NCI-H526 (cell line): ENCODE results near the gene CEP89.
"Not testable (repeated sequence)": the region's sequence is repeated elsewhere in the genome, so short reads cannot be mapped to it uniquely, and the experiment has no call there.

Experiments used
- DNase-seq, 2 experiments: peaks; one replicate each; lab custom pipeline; 2025; lab: John Stamatoyannopoulos, UW

The CEP89 gene

DNA sequence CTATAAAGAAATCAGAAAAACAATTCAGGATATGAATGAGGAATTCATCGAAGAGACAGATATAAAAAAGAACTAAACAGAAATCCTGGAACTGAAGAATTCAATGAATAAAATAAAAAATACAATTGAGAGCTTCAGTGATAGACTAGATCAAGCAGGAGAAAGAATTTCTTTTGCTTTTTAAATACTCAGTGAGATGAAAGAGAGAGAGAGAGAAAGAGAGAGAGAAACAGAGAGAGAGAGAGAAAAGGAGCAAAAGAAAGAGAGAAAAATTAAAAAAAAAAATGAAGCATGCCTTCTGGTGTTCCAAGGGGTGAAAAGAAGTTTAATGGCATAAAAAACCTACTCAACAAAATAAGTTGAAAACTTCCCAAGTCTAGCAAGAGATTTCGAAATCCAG is 80.1 kb downstream of the CEP89 start:
- DNase-seq = no peak

DNA sequence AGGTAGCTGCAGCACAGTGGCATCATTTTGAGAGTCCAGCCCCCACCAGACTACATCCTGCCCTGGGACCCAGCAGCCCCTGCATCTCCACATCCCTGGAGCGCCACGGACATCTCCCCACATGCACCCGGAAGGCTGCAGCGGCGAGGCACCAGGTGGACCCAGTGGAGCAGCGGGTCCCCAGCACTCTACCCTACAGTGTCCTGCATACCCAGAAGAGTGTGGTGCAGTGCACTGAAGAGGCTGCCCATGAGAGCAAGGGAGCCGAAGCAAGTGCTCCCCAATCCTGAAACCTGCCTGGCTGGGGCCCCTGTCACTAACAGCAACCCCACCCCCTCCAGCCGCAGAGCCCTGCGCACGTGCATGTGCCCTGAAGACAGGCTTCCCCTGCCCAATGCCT is 80.9 kb downstream of the CEP89 start:
- DNase-seq = no peak

DNA sequence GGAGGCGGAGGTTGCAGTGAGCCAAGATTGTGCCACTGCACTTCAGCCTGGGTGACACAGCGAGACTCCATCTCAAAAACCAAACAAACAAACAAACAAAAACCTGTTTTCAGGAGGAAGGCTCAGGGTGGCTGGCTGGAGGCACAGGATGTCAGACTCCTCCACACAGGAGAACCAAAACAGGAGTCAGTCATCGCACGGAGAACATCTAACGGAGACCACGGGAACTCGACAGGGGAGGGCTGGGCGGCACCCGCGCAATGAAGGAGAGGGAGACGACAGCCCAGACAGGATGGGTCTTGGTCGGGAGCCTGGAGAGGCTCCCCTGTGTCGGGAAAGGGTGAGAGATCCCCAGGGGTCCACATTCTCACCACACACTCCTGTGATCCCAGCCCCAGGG is 81.4 kb downstream of the CEP89 start:
- no peak for DNase-seq

DNA sequence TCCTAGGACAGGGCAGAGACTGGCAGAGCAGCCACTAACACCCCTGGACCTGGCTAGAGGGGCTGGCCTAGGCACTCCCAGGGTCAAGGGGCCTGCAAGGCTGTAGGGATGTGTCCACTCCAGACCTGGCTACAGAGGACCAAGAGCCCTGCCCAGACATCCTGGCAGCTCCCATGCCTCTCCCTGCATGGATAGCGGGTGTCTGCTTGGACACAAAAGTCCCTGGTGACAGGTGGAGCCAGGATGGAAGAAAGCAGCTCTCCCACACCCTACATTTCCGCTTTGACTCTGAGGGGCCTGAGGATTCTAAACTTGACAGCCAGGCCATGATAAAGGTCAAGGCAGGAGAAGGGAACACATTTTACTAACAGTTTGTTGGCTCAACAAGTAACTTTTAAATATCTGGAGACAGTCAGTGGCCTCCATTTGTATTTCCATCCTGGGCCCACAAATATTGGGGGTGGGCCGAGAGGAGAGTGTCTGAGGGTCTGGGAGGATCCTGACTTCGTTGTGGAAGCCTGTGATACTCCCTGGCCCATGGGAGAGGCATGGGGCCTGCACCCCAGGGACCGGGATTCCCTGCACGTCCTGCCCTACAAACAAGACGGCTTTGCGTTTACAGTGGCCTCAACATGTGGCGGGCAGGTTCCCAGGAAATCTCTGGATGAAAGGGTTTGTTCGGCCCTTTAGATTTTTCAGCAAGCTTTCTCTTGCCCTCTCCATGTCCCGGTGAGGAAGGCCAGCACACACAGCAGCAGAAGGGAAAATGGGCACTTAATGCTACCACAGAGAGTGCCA is 82.4 kb downstream of the CEP89 start:
- DNase-seq = no peak

DNA sequence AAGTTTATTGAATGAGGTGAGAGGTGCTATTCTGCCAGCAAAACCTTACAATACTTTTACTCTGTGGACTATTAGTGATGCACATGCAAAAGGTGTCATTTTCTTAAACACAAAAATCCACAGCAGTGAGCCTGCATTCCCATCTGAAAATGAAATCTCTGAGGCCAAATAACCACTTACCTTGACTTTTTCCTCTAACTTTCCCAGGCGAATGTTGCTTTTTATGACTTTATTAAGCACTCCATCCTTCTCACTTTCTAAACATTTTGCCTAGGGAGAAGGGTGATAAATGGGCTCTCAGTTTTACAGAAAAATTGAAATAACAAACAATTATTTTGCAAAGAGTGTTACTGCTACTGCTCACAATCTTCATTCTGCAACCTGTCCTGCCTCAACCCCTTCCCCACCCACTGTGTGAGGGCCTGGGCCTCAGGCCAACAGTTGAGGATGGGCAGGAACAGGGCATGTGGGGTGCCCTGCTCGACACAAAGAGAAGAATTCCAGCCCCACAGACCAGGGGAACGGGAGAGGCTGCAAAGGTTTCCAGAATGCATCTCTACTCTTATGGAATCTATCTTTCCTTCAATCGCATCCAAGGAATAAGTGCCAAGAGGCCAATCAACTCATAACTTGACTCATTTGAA is 84.1 kb downstream of the CEP89 start:
- no peak for DNase-seq

DNA sequence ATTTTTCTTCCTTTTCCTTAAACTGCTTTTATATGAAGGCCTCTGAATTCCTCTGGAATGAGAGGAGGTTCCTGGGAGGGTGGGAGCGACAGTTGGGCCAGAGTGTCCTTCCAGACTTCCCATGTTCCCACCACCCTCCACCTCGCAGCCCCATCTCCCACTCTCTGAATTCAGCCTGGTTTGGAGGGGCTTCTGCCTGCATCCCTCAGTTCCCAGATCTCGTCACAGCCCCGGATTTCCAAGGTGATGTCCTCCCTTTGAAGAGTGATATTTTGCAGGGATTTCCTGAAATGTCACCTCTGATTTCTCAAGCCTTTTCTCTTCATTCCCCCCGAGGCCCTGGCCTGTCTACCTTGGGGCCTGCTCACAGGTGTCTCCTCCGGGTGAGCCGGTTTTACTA is 85.5 kb downstream of the CEP89 start:
- DNase-seq = no peak

DNA sequence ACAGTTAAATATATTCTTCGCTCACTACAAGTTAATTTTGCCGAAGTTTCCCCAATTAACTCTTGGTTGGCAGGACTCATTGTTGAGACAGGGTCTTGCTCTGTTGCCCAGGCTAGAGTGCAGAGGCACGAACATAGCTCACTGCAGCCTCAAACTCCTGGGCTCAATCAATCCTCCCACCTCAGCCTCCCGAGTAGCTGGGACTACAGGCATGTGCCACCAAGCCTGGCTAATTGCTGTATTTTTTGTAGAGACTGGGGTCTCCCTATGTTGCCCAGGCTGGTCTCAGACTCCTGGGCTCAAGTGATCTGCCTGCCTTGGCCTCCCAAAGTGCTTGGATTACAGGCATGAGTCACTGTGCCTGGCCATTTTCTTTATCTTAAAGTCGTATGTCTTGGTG is 86.5 kb downstream of the CEP89 start:
- DNase-seq = not testable (repeated sequence)

DNA sequence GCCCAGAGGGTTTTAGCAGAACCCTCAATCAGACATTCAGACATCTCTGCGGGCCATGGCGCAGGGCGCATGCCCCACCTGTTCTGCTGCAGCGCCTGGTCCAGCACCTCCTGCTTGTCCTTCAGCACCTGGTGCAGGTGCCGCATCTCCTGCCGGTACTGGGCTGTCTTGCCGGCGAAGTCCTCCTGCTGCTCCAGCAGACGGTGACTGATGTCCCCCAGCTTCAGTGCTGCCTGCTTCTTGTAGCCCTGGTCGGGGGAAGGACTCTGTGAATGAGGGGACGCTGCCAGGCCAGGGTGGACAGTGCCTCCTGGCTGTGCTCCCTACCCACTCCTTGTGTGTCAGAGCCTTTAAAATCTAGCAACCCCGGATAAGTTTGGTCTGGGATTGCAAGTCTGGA is 90.0 kb downstream of the CEP89 start:
- DNase-seq = no peak

DNA sequence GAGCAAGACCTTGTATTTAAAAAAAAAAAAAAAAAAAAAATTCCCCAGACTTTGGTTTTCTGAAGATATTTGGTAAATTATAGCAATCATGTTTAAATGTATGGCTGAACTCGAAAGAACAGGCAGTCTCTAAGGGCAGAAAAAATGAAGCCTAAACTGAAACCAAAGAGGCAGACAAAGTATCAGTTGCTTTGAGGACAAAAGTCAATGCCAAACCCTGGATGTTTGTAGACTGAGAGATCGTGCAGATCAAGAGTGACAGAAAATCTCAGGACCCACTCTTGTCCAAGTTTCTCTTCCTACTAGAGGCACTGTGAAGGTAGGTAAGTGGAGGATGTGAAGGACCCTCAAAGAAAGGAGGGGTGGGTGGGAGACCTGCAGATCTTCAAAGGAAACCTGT is 91.1 kb downstream of the CEP89 start:
- no peak for DNase-seq

DNA sequence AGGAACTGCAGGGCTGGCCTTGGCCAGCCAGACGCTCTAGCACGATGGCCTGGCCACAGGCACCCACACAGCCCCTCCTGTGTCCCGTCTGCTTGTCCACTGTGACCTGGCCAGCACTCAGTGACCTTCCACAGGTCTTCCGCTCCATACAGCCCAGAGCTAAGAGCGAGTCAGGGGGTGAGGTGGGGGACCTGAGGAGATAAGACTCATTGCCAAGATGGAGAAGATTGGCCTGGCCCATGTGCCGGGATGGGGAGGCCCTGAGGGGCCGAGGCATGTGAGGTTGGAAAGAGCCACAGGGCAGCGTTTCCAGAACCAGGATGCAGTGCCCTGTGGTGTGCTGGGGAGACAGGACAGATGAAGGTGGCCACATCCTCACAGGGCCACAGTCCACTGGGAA is 92.0 kb downstream of the CEP89 start:
- no peak for DNase-seq

DNA sequence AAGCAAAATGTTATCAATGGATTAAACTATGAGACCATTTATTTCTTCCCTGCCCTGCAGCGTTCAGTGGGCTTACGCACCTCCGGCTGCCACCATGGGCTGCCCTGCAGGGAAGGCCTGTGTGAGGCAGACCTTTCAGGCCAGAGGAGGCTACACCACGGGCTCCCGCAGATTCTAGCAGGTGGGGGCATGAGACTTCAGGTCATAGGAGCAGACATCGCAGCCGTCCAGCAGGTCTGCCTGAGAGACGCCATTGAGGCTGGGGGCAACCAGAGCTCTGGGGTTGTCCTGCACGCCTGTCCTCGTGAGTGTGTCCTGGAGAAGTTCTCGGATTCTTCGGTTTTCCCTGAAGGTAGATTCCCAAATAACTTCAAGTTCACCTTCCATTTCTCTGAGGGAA is 92.8 kb downstream of the CEP89 start:
- DNase-seq = no peak

DNA sequence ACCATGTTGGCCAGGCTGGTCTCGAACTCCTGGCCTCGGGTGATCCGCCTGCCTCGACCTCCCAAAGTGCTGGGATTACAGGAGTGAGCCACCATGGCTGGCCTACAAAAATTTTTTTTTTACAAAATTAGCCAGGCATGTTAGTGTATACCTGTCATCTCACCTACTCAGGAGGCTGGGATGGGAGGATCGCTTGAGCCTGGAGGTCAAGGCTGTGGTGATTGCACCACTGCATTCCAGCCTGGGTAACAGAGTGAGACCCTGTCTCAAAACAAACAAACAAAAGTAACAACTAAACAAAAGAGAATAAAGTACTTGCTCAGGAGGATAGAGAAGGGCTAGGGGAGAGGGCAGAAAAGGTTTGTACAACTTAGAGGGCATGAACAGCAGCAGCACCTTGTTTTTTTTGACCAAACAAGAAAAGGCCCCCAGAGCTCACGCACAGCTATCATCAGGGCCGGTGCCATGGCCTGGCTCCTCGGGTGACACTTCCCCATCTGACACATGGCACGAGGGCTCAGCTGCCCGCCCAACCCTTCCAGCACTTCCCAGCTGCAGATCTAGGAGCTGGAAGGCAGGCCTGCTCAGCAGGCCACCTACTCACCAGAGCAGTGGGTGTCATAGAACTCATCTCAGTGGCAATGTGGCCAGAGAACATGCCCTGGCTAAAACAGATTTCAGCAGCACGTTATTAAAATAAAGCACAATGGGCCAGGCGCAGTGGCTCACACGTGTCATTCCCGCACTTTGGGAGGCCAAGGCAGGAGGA is 93.6 kb downstream of the CEP89 start:
- DNase-seq = no peak

DNA sequence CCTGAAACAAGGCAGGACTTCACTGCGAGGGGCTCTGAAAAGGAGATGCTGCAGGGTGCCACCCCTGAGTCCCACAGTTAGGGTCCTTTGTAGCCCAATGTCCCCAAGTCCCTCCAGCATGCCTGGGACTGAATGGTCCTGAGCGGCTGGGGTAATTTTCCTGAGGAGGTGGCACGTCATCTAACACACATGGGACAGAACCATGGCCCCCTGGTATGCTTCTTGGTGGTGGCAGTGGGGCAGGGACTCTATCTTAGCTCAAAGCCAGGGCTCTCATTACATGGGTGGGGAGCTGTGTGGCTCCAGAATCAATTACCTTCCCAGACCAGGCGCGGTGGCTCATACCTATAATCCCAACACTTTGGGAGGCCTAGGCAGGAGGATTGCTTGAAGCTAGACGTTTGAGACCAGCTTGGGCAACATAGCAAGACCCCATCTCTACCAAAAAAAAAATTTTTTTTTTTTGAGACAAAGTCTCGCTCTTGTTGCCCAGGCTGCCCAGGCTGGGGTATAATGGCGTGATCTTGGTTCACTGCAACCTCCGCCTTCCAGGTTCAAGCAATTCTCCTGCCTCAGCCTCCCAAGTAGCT is 94.3 kb downstream of the CEP89 start:
- no peak for DNase-seq

DNA sequence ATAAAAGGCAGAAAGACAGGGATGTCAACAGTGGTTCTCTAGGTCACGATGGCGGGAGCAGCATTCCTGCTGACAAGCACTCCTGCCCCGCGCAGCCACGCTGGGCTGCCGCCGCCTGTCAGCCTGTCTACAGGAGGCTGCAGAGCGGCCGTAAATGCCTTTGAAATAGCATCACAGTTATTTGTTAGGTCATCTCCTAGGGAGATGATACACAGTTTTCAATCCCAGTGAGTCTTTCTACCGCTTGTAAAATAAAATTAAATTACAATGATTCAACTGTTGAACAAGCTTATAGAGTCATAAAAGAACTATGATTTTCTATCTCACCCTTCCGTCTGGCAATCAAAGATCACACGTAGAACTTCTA is 94.9 kb downstream of the CEP89 start:
- no peak for DNase-seq

DNA sequence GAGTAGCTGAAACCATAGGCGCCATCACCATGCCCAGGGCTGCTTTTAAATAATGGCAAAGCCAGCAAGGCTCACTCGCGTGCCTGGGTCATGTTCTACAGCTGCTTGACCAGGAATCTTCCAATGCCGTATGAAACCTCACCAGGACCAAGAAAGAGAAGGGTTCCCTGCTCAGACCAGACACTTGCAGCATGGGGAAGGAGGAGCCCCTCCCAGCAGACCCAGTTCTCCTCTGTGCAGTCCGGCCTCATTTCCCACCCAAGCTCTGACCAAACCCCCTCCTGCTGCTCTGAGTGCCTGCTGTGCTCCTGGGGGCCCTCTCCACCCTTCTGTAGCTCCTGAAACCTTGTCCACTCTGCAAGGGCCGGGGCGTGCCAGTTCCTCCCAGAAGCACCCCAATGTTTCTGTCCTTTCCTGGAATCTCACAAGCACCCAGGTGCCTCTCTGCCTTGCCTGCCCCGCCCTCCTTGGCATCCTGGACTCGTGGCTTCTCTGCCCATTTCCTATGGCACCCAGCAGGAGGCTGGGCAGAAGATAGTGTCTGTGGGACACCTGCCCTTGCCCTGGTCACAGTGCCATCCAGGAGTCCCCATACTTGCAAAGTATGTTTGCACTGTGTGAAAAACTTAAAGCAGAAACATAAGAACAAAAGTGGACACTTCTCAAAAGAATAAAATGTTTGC is 95.4 kb downstream of the CEP89 start:
- DNase-seq = no peak

DNA sequence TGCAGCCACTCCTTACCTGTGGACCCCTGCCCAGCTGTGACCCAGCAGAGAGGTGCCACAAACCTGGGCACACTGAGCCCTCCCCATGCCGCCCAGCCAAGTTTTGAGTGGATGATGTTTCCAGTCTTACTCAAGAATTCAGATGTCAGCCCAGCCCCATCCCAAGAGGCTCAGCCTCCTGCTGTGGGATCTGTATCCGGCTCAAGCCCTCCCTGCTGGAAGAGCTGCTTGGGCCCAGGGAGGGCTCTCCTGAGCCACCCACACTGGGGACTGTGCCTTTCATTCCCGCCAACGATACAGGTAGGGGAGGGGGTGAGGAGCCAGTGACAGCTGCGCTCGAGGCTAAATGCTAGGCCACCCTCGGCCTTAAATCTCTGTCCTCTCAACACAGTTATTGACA is 96.3 kb downstream of the CEP89 start:
- DNase-seq = no peak

DNA sequence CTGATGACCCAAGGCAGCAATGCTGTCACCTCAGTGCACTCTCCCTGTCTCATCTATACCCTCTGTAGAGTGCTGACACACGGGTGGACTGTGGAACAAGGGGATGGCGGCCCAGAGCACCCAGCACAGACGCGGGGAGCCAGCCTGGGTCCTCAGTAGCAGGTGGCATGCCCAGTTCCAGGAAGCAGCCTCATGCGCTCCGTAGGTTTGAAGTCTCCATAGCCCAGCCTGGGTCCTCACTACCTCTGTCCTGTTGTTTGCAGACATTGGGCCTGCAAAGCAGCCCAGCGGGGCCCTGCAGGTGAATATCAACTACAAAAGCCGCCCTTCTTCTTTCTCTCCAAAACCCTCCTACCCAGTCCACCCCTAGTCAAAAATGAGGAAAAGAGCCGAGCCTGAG is 97.2 kb downstream of the CEP89 start:
- DNase-seq = no peak

DNA sequence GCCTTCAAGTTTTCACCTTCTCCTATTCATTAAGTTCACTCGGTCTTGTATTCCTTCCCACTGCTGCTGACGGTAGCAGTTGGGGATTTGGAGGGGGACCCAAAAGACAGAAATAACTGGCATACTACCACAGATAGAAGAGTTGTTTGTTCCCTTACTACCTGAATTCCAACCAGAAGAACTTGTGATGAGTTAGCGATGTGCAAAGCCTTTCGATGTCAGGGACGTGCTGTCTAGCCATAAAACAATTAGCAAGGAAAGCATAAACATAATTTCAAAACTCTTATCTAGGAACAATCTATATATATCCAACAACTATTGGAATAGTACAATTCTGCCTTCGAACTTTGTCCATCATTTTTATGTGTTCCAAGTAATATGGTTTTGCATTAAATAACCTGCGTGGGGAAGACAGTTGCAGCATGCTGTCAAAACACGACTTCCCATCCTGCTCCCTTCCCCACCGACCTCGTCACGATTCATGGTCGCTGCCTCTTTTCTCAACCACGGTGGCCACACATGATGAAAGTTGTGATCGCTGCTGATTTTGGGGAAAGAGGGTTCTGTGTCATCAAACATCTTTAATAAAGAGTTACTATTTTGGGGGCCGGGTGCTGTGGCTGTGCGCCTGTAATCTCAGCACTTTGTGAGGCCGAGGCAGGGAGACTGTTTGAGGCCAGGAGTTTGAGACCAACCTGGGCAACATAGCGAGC is 98.4 kb downstream of the CEP89 start:
- DNase-seq = no peak

DNA sequence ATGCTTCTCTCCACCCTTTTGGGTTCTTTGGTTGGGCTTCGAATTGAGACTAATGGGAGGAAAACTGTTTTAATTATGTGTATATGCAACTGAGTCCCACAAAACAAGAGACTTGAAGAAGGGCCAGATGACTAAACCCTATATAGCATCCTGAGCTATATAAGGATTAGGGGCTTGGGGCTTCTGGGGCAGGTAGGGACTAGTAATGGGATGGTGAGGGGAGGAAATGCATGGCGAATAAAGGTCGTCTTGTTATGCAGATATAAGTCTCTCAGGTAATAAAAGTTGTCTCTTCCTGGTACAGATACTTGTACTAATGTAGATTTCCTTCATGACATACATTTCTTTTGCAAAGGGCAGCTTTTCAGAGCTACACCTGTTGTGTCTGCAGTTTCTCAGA is 99.4 kb downstream of the CEP89 start:
- DNase-seq = no peak

DNA sequence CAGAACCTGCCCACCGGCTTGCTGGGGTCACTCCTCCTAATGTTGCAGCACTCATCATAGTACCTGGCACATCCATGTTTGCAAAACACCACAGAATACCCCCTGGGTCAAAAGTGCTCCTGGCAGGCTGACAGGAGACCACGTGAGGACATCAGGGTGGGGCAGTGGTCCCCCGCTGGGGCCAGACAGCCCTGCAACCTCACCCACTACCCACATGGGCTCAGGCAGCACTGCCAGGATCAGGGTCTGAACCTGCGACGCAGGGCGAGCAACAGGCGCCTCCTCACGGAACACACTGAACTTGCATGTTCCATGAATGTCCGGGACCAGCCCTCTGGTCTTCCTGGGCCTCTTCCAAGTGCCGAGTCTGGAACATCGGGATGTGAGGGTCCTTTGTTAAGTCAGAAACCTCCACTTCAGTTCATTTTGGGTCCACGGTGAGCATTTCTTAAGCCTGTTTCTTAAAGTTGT is 100.7 kb downstream of the CEP89 start:
- no peak for DNase-seq

DNA sequence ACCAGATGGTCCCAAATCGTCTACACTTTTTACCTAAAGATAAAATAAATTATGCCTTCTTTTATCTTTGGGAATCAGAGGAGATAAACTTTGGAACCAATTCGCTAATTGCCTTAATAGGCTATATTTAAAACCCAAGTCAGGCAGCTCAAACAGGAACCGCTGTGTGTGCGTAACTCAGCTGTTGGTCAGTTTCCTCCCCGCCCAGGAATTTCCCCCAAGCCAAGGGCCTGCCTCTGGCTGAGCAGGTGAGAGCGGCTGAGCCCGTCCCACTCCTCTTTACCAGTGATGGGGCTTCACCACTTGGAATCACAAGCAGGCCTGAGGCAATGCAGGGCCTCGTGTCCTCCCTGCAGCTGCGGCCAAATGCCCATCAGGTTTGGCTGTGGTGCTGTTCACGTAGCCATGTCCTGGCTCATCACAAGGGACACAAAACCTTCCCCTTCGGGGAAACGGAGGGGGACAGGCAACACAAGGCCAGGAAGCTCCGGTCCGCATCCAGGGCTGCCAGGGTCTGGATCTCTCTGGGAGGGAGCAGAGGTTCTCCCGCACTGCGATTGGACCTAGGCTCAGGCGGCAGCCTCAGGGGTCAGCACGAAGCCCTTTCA is 101.7 kb downstream of the CEP89 start:
- DNase-seq = no peak
